HCT116 (cell line): ENCODE measurements around the gene PRSS57. TPM values are rescaled to one million over a fixed set of nuclear protein-coding genes. Genes with fewer than 3 reads are reported as not detected.
A peak's percentile ranks its signal among the peaks of the same experiment; 100 is the strongest.

Experiments
- ATAC-seq: fragments of 200-7000 bp; cut with Tn5 transposase; 2 replicates; pipeline ENCODE4 v1.9.1; 2020; ENCODE audit warnings: mild to moderate bottlenecking, moderate library complexity
- BruUV-seq: library from RNA; stranded (reverse); fragments of 400-500 nt; replicated peaks from 2 replicates; lab custom pipeline; 2021; lab: Mats Ljungman, UMichigan
- CTCF ChIA-PET: fragments of 300-600 bp; sonication (Branson Sonifier 250); formaldehyde crosslinking; loops from one replicate; lab custom pipeline; 2021; ENCODE audit warnings: antibody characterized with exemption; lab: Charles Lee
- POLR2A ChIA-PET: fragments of 300-600, 350-600 bp; sonication (Branson Sonifier 250); formaldehyde crosslinking; loops from one replicate; lab custom pipeline; 2021; ENCODE audit warnings: antibody characterized with exemption; lab: Charles Lee
- RAD21 ChIA-PET, 2 experiments: fragments of 300-600 bp; sonication (Branson Sonifier 250); formaldehyde crosslinking; loops; one replicate each; lab custom pipeline; 2023; ENCODE audit warnings: low total read pairs in 2 of 2; ENCODE audit not compliant: uncharacterized antibody in 2 of 2, unreplicated experiment in 2 of 2, low non-redundant PET in 1 of 2; lab: Charles Lee
- DNase-seq: peaks from one replicate; pipeline ENCODE4 v3.0.0-alpha.2; 2010; ENCODE audit warnings: low read depth, low spot score
- H2AFZ ChIP-seq: fragments of 200-600 bp; shearing (Covaris generic), sonication (generic); 2 replicates; pipeline ENCODE4 v1.6.1; 2017; ENCODE audit warnings: low read depth, mixed run types, mixed read lengths, antibody characterized with exemption, low read length; ENCODE audit not compliant: poor library complexity, severe bottlenecking
- H3K27ac ChIP-seq: 2 replicates; pipeline ENCODE4 v1.5.1; 2012; ENCODE audit warnings: low read depth, low read length
- H3K27me3 ChIP-seq: fragments of 200-600 bp; sonication (generic); 2 replicates; pipeline ENCODE4 v1.6.1; 2016; ENCODE audit warnings: mixed run types, low read length, mixed read lengths; ENCODE audit not compliant: insufficient read depth
- H3K36me3 ChIP-seq, 2 experiments: fragments of 200-500 bp in 1 of 2; fragments of 200-600 bp in 1 of 2; sonication (Bioruptor generic) in 1 of 2; sonication (generic) in 1 of 2; 2 replicates each; pipeline versions ENCODE4 v1.5.1 to v1.6.1; 2014 to 2016; ENCODE audit warnings: low read length in 2 of 2, inconsistent platforms in 1 of 2, mixed read lengths in 1 of 2, mixed run types in 1 of 2; ENCODE audit not compliant: insufficient read depth in 2 of 2, control insufficient read depth in 1 of 2
- H3K4me1 ChIP-seq, 2 experiments: fragments of 200-600 bp in 1 of 2; sonication (generic) in 1 of 2; 2 replicates each; pipeline versions ENCODE4 v1.5.1 to v1.6.1; 2012 to 2017; ENCODE audit warnings: low read length in 2 of 2, inconsistent platforms in 1 of 2, mild to moderate bottlenecking in 1 of 2, mixed read lengths in 1 of 2, mixed run types in 1 of 2, moderate library complexity in 1 of 2; ENCODE audit not compliant: insufficient read depth in 2 of 2, control insufficient read depth in 1 of 2
- H3K4me2 ChIP-seq: fragments of 200-600 bp; sonication (generic); 2 replicates; pipeline ENCODE4 v1.6.1; 2017; ENCODE audit warnings: mixed run types, low read length, mixed read lengths
- H3K4me3 ChIP-seq, 2 experiments: fragments of 200-600 bp in 1 of 2; sonication (generic) in 1 of 2; replicated peaks in 1 of 2; 2 replicates each; pipeline ENCODE4 v1.5.1; 2011 to 2016; ENCODE audit warnings: low read length in 2 of 2, control low read depth in 1 of 2, low read depth in 1 of 2, mild to moderate bottlenecking in 1 of 2, mixed read lengths in 1 of 2, mixed run types in 1 of 2
- H3K79me2 ChIP-seq: fragments of 200-600 bp; sonication (generic); 2 replicates; pipeline ENCODE4 v1.6.1; 2017; ENCODE audit warnings: mild to moderate bottlenecking, mixed run types, low read length, moderate library complexity, mixed read lengths; ENCODE audit not compliant: insufficient read depth
- H3K9ac ChIP-seq: fragments of 200-600 bp; sonication (generic); 2 replicates; pipeline ENCODE4 v1.6.1; 2016; ENCODE audit warnings: low read length, mixed read lengths
- H3K9me2 ChIP-seq: fragments of 200-600 bp; sonication (generic), shearing (Covaris generic); 2 replicates; pipeline ENCODE4 v1.6.1; 2017; ENCODE audit warnings: mixed run types, mild to moderate bottlenecking, moderate library complexity; ENCODE audit not compliant: insufficient read depth
- H3K9me3 ChIP-seq, 2 experiments: fragments of 200-500 bp in 1 of 2; fragments of 200-600 bp in 1 of 2; sonication (Bioruptor generic) in 1 of 2; sonication (generic) in 1 of 2; 2 replicates each; pipeline ENCODE4 v1.6.1; 2014 to 2017; ENCODE audit warnings: low read length in 2 of 2, mixed read lengths in 2 of 2, inconsistent platforms in 1 of 2, low read depth in 1 of 2, mild to moderate bottlenecking in 1 of 2, mixed run types in 1 of 2, moderate library complexity in 1 of 2; ENCODE audit not compliant: control insufficient read depth in 1 of 2, insufficient read depth in 1 of 2
- H4K20me1 ChIP-seq: fragments of 200-600 bp; sonication (generic), shearing (Covaris generic); 2 replicates; pipeline ENCODE4 v1.6.1; 2017; ENCODE audit warnings: mixed run types, mild to moderate bottlenecking, moderate library complexity; ENCODE audit not compliant: insufficient read depth
- POLR2AphosphoS5 ChIP-seq: IDR thresholded peaks from 2 replicates; pipeline ENCODE4 v1.6.1; 2011; ENCODE audit warnings: mild to moderate bottlenecking, low read depth, low read length, moderate library complexity
- intact Hi-C: fragments of 100-400 bp; cut with micrococcal nuclease; formaldehyde crosslinking; loops from 2 replicates; pipeline ENCODE4 v1.10.0; 2022
- total RNA-seq: library from RNA; stranded (reverse); gene quantifications from one replicate; pipeline ENCODE4 v1.2.1, GENCODE V29; 2021; ENCODE audit not compliant: unreplicated experiment
- TF ChIP-seq, protein P1 (sequence below): IDR thresholded peaks from 2 replicates; pipeline ENCODE4 v1.6.1; 2011; ENCODE audit warnings: mild to moderate bottlenecking, low read length, moderate library complexity; ENCODE audit not compliant: insufficient replicate concordance; ENCODE audit errors: extremely low read depth
- TF ChIP-seq, protein P2 (sequence below): IDR thresholded peaks from 2 replicates; pipeline ENCODE4 v1.6.1; 2012
- TF ChIP-seq, protein P3 (sequence below): IDR thresholded peaks from 2 replicates; pipeline ENCODE4 v1.6.1; 2012

PRSS57 gene
- total RNA-seq, 1 experiment from 2014 or later, result not detected

DNA sequence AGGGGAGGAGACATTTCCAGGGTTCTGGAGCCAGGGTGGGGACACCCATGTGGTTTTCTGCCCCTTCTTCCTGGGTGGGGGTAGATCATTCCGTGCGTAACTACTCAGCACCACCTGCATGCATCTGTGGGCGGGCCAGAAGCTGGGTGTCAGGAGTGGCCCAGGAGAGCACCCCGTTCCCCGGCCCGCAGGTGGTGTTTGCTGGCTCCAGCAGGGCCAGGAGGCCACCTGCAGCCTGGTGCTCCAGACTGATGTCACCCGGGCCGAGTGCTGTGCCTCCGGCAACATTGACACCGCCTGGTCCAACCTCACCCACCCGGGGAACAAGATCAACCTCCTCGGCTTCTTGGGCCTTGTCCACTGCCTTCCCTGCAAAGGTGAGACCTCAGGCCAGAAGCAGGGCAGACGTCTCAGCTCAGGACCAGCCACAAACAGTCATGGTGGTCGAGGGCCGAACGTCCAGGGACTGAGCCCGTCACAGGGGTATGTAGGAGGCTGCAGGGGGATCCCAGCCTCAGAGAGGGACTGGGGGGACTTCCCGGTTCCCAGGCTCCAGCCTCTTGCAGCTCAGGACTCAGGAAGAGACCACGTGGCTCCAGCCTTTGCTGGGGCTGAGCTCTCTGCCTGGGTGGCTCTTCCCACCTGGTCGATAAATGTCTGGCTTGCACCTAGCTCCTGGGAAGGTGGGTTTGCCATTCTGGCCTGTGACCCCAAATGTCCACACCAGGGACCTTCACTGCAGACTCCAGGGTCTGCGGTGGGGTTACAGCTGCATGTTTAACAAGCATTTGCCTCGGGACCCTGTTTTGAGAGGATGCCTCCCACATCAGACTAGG is 17.4 kb downstream of the PRSS57 start:
- Histone ChIP-seq H3K9me2 (no peaks in the 10 kb centered on the region), H3K79me2 (peaks cover 22% of the 10 kb centered on the region; the same call in 1 of the 2 replicates), H3K36me3 (no peaks in the 10 kb centered on the region; a peak in 1 of 4 replicates), H3K4me2 (peak overlapping the region; percentile 98), H3K4me3 (peak overlapping the region; percentile 62 to 85), H3K27ac (peak overlapping the region; percentile 75), H3K9me3 (no peaks in the 10 kb centered on the region), H3K27me3 (no peaks in the 10 kb centered on the region), H3K4me1 (peaks cover 21 to 48% of the 10 kb centered on the region in 2 experiments), H3K9ac (peak overlapping the region; percentile 90), H4K20me1 (no peaks in the 10 kb centered on the region), H2AFZ (no peak overlapping the region)
- TF ChIP-seq, protein P1, sequence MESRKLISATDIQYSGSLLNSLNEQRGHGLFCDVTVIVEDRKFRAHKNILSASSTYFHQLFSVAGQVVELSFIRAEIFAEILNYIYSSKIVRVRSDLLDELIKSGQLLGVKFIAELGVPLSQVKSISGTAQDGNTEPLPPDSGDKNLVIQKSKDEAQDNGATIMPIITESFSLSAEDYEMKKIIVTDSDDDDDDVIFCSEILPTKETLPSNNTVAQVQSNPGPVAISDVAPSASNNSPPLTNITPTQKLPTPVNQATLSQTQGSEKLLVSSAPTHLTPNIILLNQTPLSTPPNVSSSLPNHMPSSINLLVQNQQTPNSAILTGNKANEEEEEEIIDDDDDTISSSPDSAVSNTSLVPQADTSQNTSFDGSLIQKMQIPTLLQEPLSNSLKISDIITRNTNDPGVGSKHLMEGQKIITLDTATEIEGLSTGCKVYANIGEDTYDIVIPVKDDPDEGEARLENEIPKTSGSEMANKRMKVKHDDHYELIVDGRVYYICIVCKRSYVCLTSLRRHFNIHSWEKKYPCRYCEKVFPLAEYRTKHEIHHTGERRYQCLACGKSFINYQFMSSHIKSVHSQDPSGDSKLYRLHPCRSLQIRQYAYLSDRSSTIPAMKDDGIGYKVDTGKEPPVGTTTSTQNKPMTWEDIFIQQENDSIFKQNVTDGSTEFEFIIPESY, result no peak
- peak; percentile 26; the same call in 1 of the 2 replicates for TF ChIP-seq POLR2AphosphoS5
- intact Hi-C loops, result no loop called here
- no peak for DNase-seq
- POLR2A ChIA-PET, result interaction anchor here (1.1 to 2.6 kb wide), 5 partner anchors 10 to 75 kb away, joined by 4 to 10 read pairs (median 4); partner anchors contain the start of genes MISP and RNF126
- ATAC-seq, result no peak
- CTCF ChIA-PET, result interaction anchor here (0.6 to 1.4 kb wide), 2 partner anchors 14 to 563 kb away, joined by 5 to 6 read pairs; partner anchors contain the start of gene RNF126
- RAD21 ChIA-PET, result interaction anchor here (0.7 to 1.0 kb wide), 3 partner anchors 15 to 380 kb away, joined by 4 to 6 read pairs (median 5); partner anchors contain the start of gene RNF126 (in 1 of the 2)
- TSS peak; percentile 58 for BruUV-seq

- ChIA-PET RAD21 (interaction anchor here in 1 of 2 experiments (1.0 kb wide), 2 partner anchors 14 to 57 kb away, joined by 4 to 6 read pairs; partner anchors contain the start of gene RNF126), CTCF (interaction anchor here (0.6 to 1.4 kb wide), 2 partner anchors 14 to 564 kb away, joined by 5 to 6 read pairs; partner anchors contain the start of gene RNF126), POLR2A (interaction anchor here (1.1 to 1.5 kb wide), 5 partner anchors 11 to 75 kb away, joined by 4 to 5 read pairs (median 4); partner anchors contain the start of genes MISP and RNF126)
- Histone ChIP-seq H3K9me2 (no peaks in the 10 kb centered on the region), H3K9me3 (no peaks in the 10 kb centered on the region), H3K79me2 (peaks cover 22% of the 10 kb centered on the region; the same call in 1 of the 2 replicates), H3K27ac (peak overlapping the region; percentile 75), H3K27me3 (no peaks in the 10 kb centered on the region), H3K36me3 (no peaks in the 10 kb centered on the region; a peak in 1 of 4 replicates), H2AFZ (no peak overlapping the region), H4K20me1 (no peaks in the 10 kb centered on the region), H3K4me2 (peak overlapping the region; percentile 98), H3K4me3 (peak overlapping the region; percentile 62 to 85), H3K9ac (peak overlapping the region; percentile 90), H3K4me1 (peaks cover 21 to 48% of the 10 kb centered on the region in 2 experiments)
- no peak for DNase-seq
- TF ChIP-seq, protein P2, sequence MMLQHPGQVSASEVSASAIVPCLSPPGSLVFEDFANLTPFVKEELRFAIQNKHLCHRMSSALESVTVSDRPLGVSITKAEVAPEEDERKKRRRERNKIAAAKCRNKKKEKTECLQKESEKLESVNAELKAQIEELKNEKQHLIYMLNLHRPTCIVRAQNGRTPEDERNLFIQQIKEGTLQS, result no peak
- TF ChIP-seq, protein P3, sequence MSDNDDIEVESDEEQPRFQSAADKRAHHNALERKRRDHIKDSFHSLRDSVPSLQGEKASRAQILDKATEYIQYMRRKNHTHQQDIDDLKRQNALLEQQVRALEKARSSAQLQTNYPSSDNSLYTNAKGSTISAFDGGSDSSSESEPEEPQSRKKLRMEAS, result peak; percentile 76
- TF ChIP-seq POLR2AphosphoS5, result peak; percentile 67
- intact Hi-C loops, result no loop called here
- BruUV-seq, result no TSS peak
- ATAC-seq, result peak; percentile 14; the same call in 1 of the 2 replicates
These were observed 18.1 kb downstream of the PRSS57 start for GRCh38 chr19:677201-677600.
